ENCODE measurements around the gene P3R3URF. TPM values are rescaled to one million over a fixed set of nuclear protein-coding genes. Genes with fewer than 3 reads are reported as not detected.

The P3R3URF gene
- total and polyA plus RNA-seq, 4 donors, result not detected

- 57% methylated on average over 10 of the region's 10 CpGs for WGBS
- Histone ChIP-seq H3K4me1 (ENCODE audit: control insufficient read depth in 4 of 4, insufficient read depth in 4 of 4, low read length in 3 of 4) (peaks cover 4 to 33% (median 18%) of the 10 kb centered on the region in 4 donors), H3K9ac (ENCODE audit: low read depth in 1 of 2, low read length in 2 of 2) (no peak overlapping the region), H3K4me3 (ENCODE audit: low read depth in 1 of 3, low read length in 3 of 3) (no peak overlapping the region), H3K27me3 (ENCODE audit: control insufficient read depth in 4 of 4, insufficient read depth in 4 of 4, low read length in 3 of 4) (no peaks in the 10 kb centered on the region), H3K36me3 (ENCODE audit: control insufficient read depth in 4 of 4, insufficient read depth in 3 of 4, low read depth in 1 of 4, low read length in 3 of 4) (no peaks in the 10 kb centered on the region), H3K27ac (ENCODE audit: low read depth in 1 of 2, low read length in 2 of 2) (no peak overlapping the region), H3K9me3 (ENCODE audit: control insufficient read depth in 4 of 4, low read length in 3 of 4) (no peaks in the 10 kb centered on the region)
- no peak for DNase-seq (ENCODE audit: low spot score)
- TF ChIP-seq SP1 (IDR thresholded peaks at IDR 0.05), result no peak
- TF ChIP-seq, protein P1, sequence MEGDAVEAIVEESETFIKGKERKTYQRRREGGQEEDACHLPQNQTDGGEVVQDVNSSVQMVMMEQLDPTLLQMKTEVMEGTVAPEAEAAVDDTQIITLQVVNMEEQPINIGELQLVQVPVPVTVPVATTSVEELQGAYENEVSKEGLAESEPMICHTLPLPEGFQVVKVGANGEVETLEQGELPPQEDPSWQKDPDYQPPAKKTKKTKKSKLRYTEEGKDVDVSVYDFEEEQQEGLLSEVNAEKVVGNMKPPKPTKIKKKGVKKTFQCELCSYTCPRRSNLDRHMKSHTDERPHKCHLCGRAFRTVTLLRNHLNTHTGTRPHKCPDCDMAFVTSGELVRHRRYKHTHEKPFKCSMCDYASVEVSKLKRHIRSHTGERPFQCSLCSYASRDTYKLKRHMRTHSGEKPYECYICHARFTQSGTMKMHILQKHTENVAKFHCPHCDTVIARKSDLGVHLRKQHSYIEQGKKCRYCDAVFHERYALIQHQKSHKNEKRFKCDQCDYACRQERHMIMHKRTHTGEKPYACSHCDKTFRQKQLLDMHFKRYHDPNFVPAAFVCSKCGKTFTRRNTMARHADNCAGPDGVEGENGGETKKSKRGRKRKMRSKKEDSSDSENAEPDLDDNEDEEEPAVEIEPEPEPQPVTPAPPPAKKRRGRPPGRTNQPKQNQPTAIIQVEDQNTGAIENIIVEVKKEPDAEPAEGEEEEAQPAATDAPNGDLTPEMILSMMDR (IDR thresholded peaks at IDR 0.05; ENCODE audit: low read depth, low read length, missing input control), result no peak
- no peak for TF ChIP-seq YY1 (IDR thresholded peaks at IDR 0.05)
- TF ChIP-seq FOXA2 (IDR thresholded peaks at IDR 0.05), result no peak
Observed at GRCh38 chr1:46181343-46182260, 5.3 kb upstream of the P3R3URF start.

DNA sequence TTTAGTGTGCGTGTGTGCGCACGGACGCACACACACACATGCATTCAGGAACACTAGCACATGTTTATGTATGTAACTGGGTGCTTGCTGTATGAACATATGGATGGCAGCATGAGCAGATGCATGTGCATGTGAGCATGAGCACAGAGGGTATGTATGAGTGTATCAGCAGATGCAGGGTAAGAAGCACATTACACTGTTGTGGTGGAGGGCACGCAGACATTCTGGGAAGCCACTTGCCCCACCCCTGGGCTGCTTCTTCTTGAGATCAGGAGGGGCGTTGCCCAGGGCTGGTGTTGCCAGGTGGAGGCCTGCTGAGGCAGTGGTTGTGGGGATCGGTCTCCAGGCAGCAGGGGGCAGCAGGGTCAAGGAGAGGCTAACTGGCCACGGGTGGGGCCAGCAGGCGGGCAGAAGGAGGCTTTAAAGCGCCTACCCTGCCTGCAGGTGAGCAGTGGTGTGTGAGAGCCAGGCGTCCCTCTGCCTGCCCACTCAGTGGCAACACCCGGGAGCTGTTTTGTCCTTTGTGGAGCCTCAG lies 3.9 kb upstream of the P3R3URF start:
- Histone ChIP-seq H3K36me3 (ENCODE audit: control insufficient read depth in 4 of 4, insufficient read depth in 3 of 4, low read depth in 1 of 4, low read length in 3 of 4) (no peaks in the 10 kb centered on the region), H3K4me1 (ENCODE audit: control insufficient read depth in 4 of 4, insufficient read depth in 4 of 4, low read length in 3 of 4) (peaks cover 2 to 28% (median 18%) of the 10 kb centered on the region in 4 donors), H3K27me3 (ENCODE audit: control insufficient read depth in 4 of 4, insufficient read depth in 4 of 4, low read length in 3 of 4) (no peaks in the 10 kb centered on the region), H3K4me3 (ENCODE audit: low read depth in 1 of 3, low read length in 3 of 3) (no peak overlapping the region), H3K27ac (ENCODE audit: low read depth in 1 of 2, low read length in 2 of 2) (no peak overlapping the region), H3K9me3 (ENCODE audit: control insufficient read depth in 4 of 4, low read length in 3 of 4) (no peaks in the 10 kb centered on the region), H3K9ac (ENCODE audit: low read depth in 1 of 2, low read length in 2 of 2) (no peak overlapping the region)
- TF ChIP-seq GABPA (IDR thresholded peaks at IDR 0.05 in 1 of 2, conservative IDR thresholded peaks at IDR 0.05 in 1 of 2), result no peak
- peak; percentile 9 to 50 for TF ChIP-seq RAD21 (IDR thresholded peaks at IDR 0.05)
- 58% methylated on average over 12 of the region's 12 CpGs for WGBS
- DNase-seq (ENCODE audit: low spot score), result no peak

DNA sequence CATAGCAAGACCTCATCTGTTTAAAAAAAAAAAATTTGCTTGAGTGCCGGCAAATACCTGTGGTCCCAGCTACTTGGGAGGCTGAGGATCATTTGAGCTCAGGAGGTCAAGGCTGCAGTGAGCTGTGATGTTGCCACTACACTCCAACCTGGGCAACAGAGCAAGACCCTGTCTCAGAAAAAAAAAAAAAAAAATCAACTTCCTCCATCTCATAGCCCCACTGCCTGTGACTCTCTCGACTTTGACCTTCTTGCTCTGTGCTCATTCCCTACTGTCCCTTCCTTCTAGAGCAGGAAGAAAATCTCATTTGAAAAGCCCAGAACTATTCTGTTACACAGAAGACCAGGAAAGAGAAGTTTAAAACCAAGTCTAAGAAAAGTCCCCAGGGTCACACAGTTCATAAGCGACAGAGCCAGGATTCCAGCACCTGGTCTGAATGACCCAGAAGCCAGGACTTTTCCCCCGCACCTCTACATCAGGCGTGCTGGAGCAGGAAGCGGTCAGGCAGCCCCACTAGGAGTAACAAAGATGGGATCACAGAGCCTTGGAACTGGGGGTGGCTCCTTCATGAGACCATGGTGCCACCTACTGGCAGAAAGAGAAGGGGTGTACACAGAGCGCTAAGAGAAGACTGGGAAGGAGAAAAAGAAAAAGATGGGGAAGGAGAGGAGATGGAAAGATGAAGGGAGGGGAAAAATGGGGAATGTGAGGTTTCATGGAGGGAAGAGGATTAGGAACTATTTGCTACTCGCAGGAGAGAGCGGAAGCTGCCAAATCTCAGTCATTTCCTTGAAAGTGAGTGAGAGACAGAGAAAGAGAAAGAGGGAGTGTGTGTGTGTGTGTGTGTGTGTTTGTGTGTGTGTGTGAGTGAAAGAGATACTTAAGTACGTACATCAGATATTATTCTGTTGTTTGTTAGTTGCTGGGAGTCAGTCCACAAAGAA lies 3.1 kb upstream of the P3R3URF start:
- Histone ChIP-seq H3K36me3 (ENCODE audit: control insufficient read depth in 4 of 4, insufficient read depth in 3 of 4, low read depth in 1 of 4, low read length in 3 of 4) (no peaks in the 10 kb centered on the region), H3K27me3 (ENCODE audit: control insufficient read depth in 4 of 4, insufficient read depth in 4 of 4, low read length in 3 of 4) (no peaks in the 10 kb centered on the region), H3K9ac (ENCODE audit: low read depth in 1 of 2, low read length in 2 of 2) (no peak overlapping the region), H3K4me1 (ENCODE audit: control insufficient read depth in 4 of 4, insufficient read depth in 4 of 4, low read length in 3 of 4) (peaks cover 2 to 23% (median 16%) of the 10 kb centered on the region in 4 donors), H3K27ac (ENCODE audit: low read depth in 1 of 2, low read length in 2 of 2) (no peak overlapping the region), H3K4me3 (ENCODE audit: low read depth in 1 of 3, low read length in 3 of 3) (no peak overlapping the region), H3K9me3 (ENCODE audit: control insufficient read depth in 4 of 4, low read length in 3 of 4) (no peaks in the 10 kb centered on the region)
- 13% methylated on average over 10 of the region's 10 CpGs for WGBS
- peak; percentile 71 for DNase-seq (ENCODE audit: low spot score)
- peak; percentile 31 for TF ChIP-seq FOXA2 (IDR thresholded peaks at IDR 0.05)
- TF ChIP-seq MAX (IDR thresholded peaks at IDR 0.05), result no peak
- TF ChIP-seq RXRA (IDR thresholded peaks at IDR 0.05), result peak in 1 of 2 donors; percentile 15
- TF ChIP-seq FOXA1 (IDR thresholded peaks at IDR 0.05), result no peak
- peak; percentile 49 for TF ChIP-seq NR2F2 (IDR thresholded peaks at IDR 0.05)
- no peak for TF ChIP-seq TAF1 (conservative IDR thresholded peaks at IDR 0.05)
- TF ChIP-seq RAD21 (IDR thresholded peaks at IDR 0.05), result peak; percentile 98
- TF ChIP-seq GABPA (IDR thresholded peaks at IDR 0.05 in 1 of 2, conservative IDR thresholded peaks at IDR 0.05 in 1 of 2), result no peak
- TF ChIP-seq SP1 (IDR thresholded peaks at IDR 0.05), result no peak
- TF ChIP-seq JUND (IDR thresholded peaks at IDR 0.05), result no peak
- no peak for TF ChIP-seq EGR1 (IDR thresholded peaks at IDR 0.05; ENCODE audit: low read depth in 2 of 2)
- TF ChIP-seq, protein P2, sequence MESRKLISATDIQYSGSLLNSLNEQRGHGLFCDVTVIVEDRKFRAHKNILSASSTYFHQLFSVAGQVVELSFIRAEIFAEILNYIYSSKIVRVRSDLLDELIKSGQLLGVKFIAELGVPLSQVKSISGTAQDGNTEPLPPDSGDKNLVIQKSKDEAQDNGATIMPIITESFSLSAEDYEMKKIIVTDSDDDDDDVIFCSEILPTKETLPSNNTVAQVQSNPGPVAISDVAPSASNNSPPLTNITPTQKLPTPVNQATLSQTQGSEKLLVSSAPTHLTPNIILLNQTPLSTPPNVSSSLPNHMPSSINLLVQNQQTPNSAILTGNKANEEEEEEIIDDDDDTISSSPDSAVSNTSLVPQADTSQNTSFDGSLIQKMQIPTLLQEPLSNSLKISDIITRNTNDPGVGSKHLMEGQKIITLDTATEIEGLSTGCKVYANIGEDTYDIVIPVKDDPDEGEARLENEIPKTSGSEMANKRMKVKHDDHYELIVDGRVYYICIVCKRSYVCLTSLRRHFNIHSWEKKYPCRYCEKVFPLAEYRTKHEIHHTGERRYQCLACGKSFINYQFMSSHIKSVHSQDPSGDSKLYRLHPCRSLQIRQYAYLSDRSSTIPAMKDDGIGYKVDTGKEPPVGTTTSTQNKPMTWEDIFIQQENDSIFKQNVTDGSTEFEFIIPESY (IDR thresholded peaks at IDR 0.05), result no peak
- TF ChIP-seq, protein P1 (IDR thresholded peaks at IDR 0.05; ENCODE audit: low read depth, low read length, missing input control), result peak; percentile 91
- peak; percentile 33 for TF ChIP-seq YY1 (IDR thresholded peaks at IDR 0.05)
